Posterior cingulate gyrus (tissue), 11 donors: Measurements from ENCODE around the gene COL6A1.

ENCODE experiments used
- DNase-seq, 10 donors: peaks; one replicate each; pipeline versions ENCODE4 v3.0.0 to v3.0.0-alpha.2; 2020 to 2021; ENCODE audit warnings: mixed read lengths in 3 of 10
- intact Hi-C: fragments of 100-400 bp; cut with DNase I; formaldehyde crosslinking; loops from one replicate; pipeline ENCODE4 v1.15.1; 2023

COL6A1 gene

DNA sequence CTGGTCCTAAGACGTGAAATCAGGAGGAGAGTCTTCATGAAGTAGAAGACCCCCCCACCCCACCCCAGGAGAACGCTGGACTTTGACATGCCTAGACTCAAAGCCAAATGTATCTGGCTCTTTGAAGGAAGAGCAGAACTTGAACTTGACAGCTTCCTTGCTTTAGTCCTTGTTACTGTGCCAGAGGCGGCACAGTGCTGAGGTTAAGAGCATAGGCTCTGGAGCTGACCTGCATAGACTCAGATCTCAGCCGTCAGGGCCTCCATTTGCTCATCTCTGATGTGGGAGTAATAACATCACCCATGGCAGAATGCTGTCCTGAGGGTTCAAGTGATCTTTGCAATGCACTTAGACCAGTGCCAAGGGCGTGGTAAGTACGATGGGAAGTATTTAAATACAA is 39.0 kb downstream of the COL6A1 start:
- no peak for DNase-seq
- intact Hi-C loops, result no loop called here

DNA sequence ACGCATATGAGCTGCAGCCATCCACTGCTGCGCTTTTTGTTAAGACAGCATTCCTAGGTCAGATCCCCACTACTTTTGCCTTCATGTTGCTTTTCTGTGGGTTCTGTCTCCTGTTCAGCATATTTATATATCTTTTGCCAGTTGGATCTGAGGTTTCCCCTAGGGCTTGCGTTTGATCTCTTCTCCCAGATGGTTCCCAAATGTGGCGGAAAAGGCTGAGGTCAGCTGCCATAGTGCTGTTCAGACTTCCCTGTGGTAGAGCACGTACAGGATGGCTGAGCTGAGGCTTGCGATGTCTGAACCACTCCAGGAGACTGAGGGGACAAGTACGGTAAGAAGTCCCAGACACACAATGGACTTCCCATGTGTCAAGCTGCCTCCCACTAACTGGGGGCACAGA is 39.8 kb downstream of the COL6A1 start:
- intact Hi-C loops, result no loop called here
- no peak for DNase-seq

DNA sequence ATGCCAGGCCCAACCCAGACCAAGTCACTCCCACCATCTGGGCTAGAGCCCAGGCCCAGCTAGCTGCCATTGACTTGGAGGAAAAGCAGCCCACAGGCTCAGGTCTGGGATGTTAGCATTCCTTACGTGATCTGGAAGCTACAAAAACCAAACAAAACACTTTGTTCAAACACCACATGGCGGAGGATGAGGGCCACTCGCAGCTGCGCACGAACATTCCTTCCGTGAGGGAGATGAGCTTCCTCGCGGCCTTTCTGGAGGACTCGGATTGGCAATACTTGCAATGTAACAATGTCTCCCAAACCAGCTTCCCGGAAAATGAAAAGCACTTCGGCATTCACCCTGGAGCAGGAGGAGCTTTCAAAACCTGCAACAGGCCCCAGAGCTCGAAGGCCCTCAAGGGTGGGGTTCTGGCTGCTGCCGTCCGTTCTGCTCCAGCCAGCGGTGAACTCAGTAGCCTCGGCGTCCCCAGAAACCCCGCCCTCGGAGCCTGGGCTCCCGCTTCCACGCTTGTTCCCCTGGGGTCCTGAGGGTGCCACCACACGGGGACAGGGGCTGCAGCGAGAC is 40.5 kb downstream of the COL6A1 start:
- peak in 2 of 10 donors; percentile 55 to 61 for DNase-seq
- intact Hi-C loops, result no loop called here

DNA sequence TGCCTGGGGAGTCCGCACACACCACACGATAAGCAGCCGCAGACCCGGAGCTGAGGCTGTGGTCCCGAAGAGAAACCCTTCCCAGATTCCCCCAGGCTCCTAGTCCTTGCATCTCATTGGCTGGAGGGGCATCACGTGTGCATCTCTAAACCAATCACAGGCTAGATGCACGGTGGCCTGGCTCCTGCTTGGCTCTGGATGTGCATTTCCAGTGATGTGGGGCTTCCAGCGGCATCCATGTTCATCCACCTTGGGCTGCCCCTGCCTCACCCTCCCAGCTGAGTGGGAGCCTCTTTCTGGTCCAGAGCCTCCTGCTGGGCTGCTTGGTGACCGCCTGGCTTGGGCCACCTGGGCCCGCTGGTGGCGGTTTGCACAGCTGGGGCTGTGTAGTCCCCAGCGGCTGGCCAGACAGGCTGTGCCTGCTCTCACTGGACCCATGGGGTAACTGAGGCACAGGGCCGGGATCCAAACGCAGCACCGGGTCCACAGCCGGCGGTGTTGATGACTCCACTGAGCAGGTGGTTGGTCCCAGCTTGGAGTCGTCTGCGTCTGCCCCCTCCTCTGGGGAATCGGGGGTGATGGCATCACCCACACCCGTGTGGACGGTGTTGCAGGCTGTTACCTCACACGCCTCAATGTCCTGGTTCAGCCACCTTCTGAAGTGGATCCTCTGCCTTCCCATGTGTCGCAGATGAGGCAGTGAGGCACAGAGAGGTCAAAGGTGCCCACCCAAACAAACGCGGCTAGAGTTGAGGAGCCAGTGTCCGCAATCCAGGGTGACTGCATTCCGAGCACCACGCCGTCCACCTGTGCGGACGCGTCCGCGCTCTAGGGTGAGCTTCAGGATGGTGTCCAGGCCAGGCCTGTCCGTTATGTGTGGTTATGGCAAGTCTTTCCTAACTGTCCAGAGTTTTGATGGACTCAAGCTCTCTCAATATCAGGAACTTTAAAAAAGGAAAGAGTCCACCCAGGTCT is 41.3 kb downstream of the COL6A1 start:
- intact Hi-C loops, result no loop called here
- peak in 3 of 10 donors; percentile 50 to 74 (median 72) for DNase-seq

DNA sequence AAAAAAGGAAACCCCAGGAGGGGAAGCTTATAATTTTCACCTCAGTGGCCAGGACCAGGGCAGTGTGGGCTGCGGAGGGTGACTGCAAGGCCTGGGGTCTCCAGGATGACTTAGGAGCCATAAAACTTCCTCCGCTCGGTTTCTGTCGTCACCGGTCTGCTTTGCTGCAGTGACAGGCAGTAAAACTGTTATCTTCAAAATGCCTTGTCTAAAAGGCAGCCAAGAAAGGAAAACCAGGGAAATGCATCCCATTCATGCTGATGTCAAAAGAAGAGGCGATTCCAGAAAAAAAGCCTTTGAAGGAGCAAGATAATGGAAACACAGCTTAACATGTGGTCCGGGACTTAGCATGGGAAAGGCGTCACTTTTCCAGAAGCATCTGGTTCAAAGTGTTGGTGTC is 42.0 kb downstream of the COL6A1 start:
- DNase-seq, result no peak
- intact Hi-C loops, result no loop called here

DNA sequence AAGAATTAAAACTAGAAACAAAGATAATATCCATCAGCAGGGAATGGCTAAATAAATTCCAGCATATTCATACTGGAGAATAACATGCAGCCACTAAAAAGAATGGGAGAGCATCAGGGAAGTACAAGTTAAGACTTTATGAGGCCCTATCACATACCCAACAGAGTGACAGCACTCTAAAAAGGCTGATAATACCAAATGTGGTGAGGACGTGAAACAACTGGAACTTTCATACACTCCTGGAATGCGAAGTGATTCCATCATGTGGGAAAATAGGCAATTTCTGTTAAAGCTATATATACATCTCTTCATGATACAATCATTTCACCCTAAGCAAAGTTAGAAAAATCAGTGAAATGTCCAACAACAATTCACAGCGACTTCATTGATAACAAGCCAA is 42.6 kb downstream of the COL6A1 start:
- intact Hi-C loops, result no loop called here
- DNase-seq, result no peak

DNA sequence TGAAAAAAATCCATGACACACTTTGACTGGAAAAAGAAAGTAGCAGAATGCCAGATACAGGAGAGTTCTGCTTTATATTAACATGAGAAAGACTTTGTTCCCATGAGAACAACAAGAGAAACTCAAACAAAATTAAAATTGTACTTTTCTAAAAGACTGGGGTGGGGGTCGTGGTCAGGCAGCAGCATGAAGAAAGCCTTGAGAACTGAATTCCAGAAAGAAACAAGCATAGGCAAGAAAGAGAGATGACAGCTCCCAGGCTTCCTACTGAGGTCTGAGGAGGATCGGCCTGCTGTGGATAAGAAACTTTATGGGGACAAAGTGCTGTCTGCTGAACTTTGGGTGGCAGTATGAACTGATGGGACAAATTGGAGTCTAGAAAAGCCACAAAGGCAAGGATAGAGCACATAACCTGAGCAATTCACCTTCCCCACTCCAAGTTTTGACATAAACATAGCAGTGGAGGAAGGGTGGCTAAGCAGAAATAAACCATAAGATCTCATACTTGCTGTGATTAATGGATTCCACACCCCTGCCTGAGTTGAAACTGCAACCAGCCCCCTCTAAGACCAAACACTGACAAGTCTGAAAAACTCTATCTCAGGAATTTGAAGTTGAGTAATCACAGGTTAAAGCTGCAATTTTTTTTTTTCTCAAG is 43.7 kb downstream of the COL6A1 start:
- no peak for DNase-seq
- intact Hi-C loops, result no loop called here

DNA sequence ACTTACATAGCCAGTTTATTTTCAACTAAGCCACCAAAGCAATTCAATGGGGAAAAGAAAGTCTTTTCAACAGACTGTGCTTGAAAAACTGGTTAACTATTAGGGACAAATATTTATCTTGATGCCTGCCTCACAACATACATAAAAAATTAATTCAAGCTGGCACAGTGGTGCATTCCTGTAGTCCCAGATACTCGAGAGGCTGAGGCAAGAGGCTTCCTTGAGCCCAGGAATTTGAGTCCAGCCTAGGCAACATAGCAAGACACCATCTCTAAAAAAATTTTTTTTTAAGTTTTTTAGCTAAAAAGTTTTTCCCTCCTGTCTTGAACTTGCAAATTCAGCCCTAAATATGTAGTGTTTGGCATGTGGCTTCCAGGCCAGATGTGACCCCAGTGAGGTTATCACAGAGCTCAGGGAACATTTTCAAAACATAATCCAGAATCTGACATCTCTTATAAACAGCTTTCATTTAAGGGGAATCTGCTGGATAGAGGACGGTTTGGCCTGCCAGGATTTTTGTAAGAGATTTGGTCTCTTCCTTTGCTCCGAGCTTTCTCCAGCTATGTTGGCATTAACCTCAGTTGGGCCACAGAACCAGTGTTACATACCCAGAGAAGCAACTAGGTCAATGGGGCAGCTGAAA is 46.4 kb downstream of the COL6A1 start:
- intact Hi-C loops, result no loop called here
- DNase-seq, result no peak

DNA sequence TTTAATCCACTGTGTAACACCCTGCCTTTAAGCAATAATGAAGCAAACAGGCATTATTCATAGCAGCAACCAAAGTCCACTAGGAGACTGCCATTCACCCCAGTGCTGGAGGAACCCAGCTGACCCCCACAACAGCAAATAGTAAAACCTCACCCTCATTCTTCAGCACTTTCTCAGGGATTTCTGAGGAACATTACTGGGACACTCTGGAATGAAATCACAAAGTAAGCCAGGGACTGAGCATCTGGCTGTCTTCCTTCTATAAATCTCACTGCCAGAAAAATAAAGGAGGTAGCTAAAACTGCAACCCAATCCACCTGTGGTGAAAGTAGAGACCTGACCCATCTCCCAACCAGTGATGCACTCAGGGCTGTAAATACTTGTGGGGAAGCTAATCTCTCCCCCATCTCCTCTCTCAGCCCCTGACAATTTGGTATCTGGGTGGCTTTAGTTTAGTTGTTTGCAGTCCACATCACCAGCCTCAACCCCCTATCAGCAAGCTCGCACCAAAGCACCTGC is 47.1 kb downstream of the COL6A1 start:
- DNase-seq, result no peak
- intact Hi-C loops, result no loop called here

DNA sequence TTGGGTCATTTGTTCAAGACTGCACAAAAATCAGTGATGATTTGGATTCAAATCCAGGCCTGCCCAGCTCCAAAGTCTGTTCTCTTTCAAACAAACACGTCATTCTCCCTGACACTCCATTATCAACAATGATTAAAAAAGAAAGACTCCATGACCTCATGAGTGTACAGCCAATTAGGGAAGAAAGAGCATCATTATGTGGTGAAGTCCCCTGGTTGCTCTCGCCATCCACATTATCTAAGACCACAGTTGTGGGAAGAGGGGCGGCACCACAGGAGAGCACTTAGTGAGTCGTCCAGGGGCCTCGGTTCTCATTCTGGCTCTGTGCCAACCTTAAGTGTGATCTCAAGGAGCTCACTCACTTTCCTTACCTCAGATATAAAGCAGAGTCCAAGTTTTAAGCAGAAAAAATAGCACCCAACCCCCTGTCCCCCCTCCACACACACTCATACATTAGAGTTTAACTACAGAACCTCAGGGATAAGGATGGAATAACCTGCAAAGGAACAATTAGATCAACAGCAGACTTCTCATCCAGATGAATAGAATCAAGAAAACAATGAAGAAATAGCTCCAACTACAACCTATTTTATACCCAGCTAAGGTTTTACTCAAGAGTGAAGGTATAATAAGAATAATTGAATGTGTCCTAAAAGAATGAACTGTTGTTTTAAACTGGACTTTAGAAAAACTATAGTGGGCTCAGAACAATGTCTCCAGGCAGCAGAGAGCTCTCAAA is 47.8 kb downstream of the COL6A1 start:
- DNase-seq, result no peak
- intact Hi-C loops, result no loop called here

DNA sequence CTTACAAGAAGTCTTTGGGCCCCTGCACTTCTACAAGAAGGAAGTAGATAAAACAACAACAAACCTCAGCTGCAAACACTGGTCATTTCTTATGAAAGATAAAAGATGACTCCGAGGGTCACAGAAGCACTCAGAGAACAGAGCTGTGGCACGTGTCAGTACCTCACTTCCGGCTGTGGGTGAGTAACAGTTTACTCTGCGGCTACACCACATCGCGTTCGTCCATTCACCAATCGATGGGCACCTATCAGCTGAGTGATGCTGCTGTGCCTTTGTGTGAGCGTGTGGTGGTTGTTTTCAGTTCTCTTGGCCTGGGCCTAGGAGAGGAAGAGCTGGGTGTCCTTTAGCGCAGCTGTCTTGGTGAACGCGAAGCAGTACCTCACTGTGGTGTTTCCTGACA is 49.9 kb downstream of the COL6A1 start:
- no peak for DNase-seq
- intact Hi-C loops, result no loop called here

DNA sequence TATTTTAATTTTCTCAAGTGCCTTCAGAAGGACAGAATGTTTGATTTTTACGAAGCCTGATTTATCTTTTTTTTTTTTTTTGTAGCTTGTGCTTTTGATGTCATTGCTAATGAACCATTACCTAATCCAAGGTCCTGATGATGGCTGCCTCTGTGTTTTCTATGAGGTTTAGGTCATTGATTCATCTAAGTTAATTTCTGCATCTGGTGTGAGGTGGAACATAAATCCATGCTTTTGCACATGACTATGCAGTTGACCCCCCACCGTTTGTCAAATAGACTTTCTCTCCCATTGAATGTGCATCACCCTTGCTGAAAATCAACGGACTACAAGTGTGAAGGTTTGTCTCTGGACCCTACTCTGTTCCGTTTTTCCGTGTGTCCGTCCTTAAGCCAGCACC is 50.5 kb downstream of the COL6A1 start:
- intact Hi-C loops, result no loop called here
- DNase-seq, result no peak

DNA sequence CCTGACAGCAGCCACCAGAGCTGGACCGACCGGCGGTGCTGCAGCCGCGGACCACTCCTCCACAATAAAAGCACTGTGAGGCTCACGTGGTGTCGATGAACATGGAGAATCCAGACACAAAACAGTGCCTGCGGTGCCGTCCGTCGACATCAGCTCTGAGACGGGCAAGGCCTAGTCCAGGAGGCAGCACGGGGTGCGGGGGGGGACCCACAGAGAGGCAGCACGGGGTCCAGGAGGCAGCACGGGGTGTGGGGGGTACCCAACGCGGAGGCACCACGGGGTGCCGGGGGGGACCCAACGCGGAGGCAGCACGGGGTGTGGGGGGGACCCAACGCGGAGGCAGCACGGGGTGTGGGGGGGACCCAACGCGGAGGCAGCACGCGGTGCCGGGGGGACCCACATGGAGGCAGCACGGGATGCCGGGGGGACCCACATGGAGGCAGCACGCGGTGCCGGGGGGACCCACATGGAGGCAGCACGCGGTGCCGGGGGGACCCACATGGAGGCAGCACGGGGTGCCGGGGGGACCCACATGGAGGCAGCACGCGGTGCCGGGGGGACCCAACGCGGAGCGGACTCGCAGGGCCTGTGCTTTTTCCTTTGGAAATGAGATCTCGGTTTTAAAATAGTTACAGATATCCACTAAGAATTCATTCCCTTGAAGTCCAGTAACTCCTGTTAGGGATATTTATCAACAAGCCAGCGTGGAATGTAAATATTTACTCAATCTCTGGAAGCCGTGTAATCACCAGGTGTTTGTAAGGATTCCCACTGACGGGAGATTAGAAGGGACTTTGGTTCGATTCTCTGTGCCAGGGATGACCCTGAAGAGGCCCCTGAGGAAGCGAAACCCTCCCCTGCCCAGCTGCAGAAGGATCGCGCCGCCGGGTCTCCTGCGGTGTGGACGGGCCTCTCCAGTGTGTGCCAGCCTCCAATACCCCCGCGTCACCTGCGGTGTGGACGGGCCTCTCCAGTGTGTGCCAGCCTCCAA is 52.1 kb downstream of the COL6A1 start:
- intact Hi-C loops, result no loop called here
- peak in 2 of 10 donors; percentile 48 to 76 for DNase-seq

DNA sequence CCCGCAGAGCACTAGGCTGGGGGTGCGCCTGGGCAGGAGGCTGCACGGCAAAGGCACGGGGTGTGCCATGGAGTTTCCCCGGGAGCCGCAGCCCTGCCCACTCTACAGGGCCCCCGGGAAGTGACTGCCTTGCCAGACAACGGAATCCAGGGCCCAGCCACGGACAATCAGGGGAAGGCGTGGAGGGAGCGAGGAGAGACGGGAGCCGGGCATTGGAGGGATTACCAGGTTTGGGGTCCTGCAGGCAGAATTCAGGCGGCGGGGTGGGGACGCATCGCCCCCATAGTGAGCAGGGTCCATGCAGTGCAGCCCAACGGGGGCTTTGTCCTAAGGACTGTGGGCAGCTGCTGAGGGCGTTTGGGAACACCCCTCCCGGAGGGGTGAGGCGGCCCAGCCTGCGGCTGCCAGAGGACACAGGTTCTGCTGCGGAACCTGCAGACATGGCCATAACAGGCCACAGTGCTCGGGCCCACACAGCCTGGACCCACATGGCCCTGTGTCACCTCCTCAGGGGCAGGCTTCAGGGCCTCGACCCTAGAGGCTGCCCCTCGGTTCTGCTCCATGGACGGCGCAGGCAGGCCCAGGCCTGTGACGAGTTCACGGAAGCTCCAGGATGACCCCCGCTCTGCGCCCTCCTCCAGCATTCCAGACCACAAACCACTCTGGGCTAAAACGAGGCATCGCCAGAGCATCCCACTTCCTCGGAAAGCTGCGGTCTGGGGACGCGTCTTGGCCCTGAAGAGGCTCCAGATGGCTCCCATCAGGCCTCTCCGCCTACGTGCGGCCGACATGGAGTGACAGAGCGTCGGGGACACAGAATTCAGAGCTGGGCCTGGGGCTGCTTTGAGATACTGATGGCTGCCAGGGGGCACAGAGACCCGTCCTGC is 54.5 kb downstream of the COL6A1 start:
- DNase-seq, result peak in 2 of 10 donors; percentile 73 to 74
- intact Hi-C loops, result no loop called here

DNA sequence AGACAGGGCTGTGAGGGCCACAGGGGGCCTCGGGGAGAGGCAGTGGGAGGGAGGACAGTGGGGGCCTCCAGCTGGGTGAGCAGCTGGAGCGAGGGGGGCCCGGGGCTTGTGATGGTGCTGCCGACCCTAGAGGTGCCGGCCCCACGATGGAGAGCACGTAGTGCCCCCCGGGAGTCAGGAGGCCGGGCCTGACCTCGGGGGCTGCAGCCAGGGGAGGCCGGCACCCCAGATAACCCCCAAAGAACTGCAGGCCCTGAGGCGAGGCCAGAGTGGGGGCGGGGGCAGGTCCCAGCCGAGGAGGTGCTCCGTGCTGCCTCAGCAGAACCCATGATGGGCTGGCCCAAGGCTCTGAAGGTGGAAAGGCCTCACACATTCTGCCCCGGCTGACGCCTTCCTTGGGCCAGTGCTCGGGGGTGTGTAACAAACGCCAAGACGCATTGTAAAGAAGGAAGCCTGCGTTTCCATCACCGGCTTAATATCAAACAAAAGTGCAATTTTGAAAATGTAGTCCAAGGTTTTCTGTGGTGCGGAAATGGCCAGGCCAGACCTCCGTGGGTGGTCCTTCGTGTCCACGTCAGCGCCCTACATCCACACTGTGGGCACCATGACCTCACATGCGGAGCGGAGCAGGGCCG is 55.2 kb downstream of the COL6A1 start:
- intact Hi-C loops, result no loop called here

DNA sequence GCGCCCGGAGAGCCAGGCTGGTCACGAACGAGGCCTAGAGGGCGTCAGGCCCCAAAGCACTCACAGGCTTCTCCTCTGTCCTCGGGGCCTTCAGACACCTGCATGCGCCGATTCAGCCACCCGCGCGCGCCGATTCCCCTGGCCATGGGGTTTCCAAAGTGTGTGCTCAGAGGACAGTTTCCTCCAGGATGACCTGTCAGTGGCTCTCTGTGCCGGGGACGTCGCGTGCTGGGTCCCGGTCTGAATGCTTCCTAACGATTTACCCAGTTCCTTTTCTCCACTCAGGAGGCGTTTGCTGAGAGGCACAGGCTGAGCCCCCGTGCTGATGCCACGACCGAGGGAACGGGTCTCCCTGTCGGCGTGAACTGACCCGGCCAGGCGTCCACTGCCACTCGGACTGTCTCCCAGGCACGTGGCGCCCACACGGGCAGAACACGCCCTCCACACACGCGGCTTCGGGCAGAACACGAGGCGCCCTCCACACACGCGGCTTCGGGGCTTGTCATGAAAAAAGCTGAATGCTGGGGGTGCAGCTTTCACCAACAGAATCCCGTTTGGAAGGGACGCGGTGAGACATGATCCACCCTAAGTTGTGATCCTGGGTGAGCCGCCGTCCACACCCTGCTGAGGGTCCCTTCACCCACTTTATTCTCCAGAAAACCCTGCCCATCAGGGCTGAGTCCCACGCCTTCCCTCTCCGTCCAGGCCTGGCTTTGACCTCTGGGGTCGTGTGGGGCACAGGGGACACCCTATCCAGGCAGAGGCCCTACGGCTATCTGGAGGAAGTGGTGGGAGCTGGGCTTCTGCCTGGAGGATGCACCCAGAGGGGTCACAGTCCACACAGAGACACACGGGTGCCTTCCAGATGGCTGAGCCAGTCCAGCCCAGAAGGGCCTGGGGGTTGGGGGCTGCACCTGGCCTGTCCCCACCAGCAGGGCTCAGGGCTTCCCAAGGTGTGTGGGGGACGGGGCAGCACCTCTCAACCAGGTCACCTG is 56.1 kb downstream of the COL6A1 start:
- intact Hi-C loops, result no loop called here
- peak in 2 of 10 donors; percentile 73 to 82 for DNase-seq

More for the DNA sequence above, 55.2 kb downstream of the COL6A1 start:
- peak in 1 of 10 donors; percentile 83 for DNase-seq
